HG03442 (cell line): ENCODE results near the gene RTCA.
"Not testable (repeated sequence)": the region's sequence is repeated elsewhere in the genome, so short reads cannot be mapped to it uniquely, and the experiment has no call there.

Source experiments
- ATAC-seq: cut with Tn5 transposase; IDR thresholded peaks from one replicate; pipeline ENCODE4 v1.9.1; 2021; ENCODE audit warnings: mild to moderate bottlenecking, moderate library complexity; ENCODE audit not compliant: unreplicated experiment

Gene RTCA

DNA sequence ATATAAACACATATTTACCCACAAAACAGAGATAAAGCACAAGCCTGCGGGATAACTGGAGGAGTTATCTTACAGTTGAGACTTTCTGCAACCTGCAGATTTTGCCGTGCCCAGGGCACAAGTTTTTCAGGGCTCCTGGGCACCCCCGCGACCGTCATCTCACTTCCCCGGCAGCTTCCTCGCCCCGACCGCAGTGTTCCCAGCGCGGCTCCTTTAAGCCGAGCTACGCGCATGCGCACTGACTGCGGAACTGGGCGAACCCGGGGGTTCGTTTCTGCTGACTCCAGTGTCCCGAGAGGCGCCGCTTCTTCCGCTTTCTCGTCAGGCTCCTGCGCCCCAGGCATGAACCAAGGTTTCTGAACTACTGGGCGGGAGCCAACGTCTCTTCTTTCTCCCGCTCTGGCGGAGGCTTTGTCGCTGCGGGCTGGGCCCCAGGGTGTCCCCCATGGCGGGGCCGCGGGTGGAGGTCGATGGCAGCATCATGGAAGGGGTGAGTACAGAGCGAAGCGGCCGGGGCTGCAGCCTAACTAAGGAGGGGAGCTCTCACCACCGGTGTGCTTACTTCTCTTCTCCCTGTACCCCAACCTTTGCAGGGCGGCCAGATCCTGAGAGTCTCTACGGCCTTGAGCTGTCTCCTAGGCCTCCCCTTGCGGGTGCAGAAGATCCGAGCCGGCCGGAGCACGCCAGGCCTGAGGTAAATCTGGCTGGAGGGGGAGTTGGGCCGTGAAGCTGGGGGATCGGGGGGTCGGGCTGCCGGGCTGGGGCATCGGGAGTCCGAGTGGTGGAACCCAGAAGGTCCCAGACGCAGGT lies at the start of gene RTCA:
Gene RTCA, plus strand, starts transcription at position 286 of the 810 bp plus-strand sequence. Its CDS starts 160 bp downstream, at position 446.
- ATAC-seq, result peak; percentile 96

DNA sequence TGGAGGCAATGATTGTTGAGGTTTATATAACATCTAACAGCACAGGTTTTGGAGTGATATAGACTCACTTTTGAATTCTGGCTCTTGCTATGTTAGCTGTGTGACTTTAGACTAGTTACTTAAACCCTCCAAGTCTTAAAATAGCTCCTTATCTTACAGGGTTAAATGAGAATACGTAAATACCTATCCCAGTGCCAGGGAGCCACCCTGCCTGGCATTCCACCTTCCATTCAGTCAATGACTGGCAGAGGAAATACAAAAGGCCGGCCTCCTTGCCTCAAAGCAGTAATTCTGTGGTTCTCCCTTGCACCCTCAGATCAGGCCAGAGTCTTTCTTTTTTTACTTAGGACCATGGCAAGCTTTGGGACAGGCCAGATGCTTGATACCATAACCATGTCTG lies 48.2 kb upstream of the RTCA start:
- ATAC-seq, result no peak

DNA sequence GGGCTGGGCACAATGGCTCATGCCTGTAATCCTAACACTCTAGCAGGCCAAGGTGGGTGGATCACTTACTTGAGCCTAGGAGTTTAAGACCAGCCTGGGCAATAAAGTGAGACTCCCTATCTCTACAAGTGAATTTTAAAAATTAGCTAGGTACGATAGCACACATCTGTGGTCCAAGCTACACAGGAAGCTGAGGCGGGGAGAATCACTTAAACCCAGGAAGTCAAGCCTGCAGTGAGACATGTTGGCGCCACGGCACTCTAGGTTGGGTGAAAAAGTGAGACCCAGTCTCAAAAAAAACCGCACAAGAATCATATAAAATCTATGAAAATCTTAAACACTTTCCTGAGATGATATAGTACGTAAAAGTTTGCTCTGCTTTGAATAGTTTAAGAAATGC lies 46.6 kb upstream of the RTCA start:
- ATAC-seq, result no peak

DNA sequence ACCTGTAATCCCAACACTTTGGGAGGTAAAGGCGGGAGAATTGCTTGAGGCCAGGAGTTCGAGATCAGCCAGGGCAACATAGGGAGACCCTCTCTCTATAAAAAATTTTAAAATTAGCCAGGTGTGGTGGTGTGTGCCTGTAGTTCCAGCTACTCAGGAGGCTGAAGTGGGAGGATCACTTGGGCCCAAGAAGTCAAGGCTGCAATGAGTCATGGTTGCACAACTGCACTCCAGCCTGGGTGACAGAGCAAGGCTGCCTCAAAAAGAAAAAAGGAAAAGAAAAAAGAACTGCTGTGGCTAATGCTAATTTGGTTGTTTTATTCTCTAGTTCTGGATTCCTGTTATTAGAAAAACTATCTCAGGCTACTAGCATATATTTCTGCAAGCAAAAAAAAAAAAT lies 46.1 kb upstream of the RTCA start:
- ATAC-seq, result no peak

DNA sequence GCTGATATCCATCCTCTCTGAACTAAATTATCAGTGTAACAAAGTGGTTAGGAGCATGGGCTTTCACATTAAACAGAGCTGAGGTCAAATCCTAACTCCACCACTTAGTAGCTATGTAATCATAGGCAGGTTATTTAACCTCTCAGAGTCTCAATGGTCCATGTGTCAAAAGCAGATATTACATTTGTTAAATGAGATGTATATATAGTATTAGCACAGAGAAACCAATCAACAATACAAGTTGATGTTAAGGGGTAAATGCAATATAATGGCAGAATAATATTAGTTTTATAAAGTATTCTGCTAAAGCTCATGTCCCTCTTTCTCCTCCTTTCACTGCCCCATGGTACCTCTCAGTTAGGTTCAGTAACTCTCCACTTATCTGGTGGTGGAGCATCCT lies 43.6 kb upstream of the RTCA start:
- ATAC-seq, result no peak

DNA sequence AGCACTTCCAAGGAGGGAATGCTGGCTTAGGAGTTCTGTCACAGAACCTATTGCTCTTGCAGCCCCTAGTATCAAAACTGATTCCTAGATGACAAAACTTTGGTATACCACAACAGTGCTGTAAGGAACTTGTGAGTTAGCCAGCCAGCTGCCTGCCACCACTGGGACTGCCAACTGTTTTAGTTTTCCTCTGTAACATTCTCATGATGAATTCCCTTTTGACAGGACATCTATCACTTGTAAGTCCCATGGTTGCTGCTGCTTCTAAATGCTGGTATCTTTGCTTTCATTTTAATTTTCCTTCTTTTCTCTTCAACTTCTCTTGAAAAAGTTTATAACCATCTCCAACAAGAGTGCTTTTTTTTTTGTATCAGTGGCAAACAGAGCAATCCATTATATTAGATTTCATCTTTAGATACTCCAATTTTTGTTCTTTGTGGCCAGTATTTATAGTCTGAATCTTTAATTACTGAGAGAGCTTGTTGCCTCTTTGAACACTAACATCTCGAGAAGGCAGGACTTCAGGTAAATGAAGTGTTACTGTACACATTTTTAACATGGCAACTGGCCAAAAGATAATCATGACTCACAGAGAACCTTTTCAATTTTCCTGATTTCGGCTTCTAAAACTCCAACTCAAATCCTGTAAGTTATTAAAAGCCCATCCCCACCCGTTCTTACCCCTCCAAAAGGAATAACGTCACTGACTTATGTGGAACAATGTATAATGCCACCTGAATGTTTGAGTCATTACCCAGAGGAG lies 36.2 kb upstream of the RTCA start:
- no peak for ATAC-seq

DNA sequence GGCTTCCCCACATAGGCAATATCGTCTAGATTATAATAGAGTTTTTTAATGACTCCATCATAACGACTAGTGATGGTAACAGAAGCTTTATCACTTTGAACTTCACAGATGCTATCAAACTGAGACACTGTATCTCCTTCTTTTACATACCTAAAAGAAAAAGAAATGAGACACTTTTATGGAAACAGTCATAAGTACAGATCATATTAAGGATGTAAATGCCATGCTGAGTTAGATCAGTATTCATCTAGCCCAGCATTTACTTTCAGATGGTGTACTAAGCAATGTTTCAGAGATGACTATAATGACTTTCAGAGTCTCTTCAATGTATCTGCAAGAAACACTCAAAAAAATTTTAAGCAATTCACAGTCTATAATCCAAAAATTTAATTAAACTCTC lies 35.3 kb upstream of the RTCA start:
- ATAC-seq, result no peak

DNA sequence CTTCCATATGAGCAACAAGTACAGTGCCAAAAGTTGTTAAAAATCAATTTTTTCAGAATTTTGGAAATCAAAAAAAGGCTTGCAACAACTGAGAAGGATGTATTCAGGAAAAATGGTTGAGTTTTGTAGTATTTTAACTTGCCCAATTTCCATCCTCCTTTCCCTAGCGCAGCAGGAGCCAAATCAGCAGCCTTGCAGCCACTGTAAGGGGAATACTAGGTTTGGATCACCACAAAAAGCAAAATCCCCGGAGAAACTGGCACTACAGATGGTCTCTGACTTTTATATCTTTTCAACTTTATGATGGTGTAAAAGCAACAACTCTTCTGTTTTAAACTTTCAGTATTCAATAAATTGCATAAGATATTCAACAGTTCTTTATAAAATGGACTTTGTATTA lies 34.3 kb upstream of the RTCA start:
- ATAC-seq, result no peak

DNA sequence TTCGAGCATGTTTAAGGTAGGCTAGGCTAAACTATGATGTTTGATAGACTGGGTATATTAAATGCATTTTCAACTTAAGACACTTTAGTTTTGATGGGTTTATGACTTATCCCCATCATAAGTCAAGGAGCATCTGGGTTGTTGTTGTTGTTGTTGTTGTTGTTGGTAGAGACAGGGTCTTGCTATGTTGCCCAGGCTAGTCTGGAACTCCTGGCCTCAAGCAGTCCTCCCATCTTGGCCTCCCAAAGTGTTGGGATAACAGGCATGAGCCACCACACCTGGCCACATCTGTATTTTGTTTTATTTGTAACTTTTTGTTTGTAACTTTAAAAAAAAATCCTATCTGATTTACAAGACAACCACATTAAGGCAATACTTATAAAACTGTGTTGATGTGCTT lies 33.9 kb upstream of the RTCA start:
- ATAC-seq, result no peak

DNA sequence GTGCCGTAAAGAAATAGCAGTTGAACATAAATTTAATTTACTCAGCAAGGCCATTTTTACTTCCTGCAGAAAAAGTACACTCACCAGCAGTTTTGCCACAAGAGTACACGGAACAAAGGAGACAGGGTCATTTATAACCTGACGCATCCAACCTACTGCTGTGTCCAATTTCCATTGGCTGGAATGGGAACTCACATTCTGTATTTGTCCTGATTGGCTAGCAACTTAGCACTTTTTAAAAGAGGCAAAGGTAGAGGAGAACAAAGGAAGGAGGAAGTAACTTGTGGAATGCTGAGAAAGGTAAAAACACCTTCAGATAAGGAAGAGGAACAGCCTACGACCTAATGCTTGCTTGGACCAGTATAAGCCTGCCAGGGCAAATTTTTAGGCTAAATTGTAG lies 32.5 kb upstream of the RTCA start:
- ATAC-seq, result not testable (repeated sequence)

DNA sequence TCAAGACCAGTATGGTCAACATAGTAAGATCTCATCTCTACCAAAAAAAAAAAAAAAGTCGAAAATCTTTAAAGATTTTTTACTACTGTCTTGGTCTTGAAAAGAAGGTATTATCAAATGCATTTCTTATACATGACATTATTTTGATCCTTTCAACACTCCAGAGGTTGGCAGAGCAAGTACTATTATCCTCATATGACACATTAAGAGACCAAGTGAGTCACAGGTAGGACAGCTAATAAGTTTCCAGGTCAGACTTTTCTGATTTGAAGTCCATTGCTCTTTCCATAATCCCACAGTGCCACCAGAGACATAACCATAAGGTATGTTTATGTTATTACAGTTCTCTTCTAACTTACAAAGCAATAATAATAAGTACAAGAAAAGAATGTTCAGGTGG lies 31.6 kb upstream of the RTCA start:
- no peak for ATAC-seq

DNA sequence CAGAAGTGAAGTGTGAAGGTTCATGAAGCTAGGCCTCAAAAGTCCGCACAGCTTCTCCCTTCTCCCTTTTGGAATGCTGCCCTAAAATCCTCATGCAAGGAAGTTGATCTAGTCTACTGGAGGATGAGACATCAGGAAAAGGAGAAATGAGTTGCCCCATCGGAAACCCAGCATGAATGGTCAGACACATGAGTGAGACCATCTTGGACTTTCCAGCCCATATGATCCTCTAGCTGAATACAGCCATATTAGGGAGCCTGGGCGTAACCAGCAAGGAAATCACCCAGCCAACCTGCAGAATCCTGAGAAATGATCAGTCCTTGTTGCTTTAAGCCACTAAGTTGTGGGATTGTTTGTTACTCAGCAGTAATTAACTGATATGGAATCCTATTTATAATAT lies 28.9 kb upstream of the RTCA start:
- ATAC-seq, result no peak

DNA sequence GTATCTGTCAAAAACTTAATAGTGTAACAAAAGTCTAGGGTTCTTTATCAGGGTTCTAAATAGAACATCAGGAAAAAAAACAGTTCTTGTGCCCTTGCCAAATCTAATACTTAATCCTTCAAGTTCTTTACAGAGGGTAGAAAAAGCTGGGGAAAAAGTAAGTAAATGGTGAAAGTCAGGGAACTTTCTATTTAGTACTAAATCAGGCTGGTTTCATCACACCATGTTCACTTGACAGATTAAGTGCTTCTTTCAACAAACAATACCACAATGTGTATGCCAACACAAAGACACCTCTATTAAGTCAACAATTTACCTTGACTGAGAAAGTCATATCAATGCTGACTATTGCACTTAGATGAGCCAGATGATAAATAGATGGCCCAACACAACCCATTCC lies 26.1 kb upstream of the RTCA start:
- ATAC-seq, result no peak

DNA sequence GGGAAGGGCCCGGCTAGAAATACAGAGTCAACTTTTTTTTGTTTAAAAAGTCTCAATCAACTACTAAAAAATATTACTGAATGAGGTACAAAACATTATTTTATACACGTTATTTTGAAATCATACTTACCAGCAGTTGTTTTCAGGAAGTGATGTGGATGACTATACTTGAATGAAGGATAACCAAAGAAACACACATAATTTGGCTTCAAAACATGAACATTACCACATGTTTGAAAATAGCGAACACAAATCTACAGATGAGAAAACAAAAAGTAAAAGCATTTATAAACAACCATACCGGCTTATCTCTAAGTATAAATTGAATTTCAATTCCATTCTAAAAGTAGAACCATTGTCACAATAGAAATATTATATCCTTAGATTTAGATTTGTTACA lies 25.4 kb upstream of the RTCA start:
- ATAC-seq, result no peak

DNA sequence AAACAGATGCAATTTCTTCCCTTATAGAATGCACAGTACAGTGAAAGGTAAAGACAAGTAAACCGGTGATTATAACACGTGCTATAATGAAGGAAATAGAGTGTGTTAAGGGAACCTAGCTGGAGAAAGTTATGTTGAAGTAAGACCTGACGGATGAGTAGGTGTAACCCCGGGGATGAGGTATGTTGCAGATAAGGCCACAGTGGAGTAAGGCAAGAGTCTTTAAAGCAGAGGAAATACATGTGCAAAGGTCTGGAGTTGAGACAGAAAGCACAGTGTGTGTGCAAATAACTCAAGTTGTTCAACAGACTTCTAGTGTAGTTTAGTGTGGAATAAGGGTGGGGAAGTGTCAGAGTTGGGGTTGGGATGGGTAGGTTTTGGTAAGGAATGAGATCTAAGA lies 19.3 kb upstream of the RTCA start:
- ATAC-seq, result no peak

DNA sequence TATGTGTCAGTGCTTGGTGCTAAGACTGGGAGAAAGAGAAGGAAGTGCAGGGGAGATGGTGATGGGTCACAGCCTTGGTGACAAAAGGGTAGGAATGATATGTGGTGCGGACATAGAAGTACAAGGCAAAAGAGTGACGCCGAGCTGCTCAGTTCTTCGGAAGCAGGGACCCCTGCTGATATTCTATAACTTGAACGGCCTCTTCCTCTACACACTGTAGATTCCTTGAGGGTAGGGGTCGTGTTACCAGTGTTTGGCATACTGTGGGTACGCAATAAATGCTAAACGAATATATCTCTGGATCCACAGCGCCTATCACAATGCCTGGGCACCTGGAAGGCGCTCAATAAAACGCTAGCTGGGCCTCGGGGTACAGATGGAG lies 16.9 kb upstream of the RTCA start:
- no peak for ATAC-seq

DNA sequence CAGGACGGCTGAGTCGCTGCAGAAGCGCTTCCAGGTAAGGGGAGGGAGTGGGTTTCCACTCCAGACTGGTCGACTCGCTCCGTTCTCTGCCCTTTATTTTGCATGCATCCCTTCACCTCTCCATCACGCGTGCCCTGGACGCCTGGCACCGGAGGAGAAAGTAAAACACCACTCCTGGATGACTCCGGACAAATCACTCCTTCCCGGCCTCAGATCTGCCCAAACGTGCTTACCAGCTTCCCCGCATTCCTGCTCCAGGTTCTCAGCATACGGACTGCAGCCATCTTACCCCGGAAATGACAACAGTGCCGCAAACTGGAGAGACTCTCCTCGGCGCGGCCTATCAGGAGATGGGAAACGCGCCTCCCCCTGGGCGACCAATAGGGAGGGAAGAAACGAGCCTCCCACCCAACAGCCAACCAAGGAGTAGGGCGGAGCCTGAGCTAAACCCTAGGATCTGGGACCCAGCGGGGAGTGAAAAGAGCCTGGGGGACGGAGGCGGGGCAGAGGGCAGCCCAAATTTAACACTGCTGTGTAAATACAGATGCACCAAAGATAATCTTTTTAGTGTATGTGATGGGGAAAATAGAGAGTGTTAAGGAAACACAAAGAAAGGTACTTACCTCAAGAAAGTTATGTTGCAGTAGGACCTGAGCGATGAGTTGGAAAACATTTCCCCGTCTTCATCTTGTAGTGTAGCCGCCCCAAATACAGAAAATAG lies 16.3 kb upstream of the RTCA start, which contains the start of gene DBT:
Gene DBT, minus strand, starts transcription at position 298 of the 721 bp plus-strand sequence. Its CDS starts 14 bp downstream, at position 284.
- peak; percentile 100 for ATAC-seq

DNA sequence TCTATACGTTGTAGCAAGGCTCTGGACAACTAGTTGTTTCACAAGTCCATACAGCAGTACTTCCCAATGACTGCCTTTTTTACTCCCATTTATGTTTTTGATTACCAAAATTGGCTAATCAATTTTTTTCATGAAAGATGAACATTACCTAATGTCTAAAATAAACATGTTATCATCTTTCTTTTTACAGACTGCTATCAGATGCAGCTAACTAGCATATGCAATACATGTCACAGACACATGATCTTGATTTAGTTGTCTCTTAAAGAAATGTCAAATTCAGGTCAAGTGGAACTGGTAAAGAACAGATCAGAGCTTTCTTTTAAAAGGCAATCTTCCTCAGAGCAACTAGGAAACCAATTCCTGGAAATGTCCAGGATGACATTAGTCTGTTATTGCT lies 15.8 kb upstream of the RTCA start:
- ATAC-seq, result no peak

DNA sequence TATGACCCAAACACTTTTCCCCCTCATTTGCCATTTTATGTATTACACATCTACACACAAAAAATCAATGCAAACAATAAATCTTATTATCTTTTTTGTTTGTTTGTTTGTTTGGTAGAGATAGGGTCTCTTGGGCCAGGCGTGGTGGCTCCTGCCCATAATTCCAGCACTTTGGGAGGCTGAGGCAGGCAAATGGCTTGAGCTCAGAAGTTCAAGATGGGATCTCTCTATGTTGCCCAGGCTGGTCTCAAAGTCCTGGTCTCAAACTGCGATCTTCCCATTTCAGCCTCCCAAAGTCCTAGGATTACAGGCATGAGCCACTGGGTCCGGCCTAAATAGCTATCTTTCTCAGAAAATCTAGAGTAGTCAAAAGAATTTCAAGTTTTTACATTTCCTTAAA lies 15.2 kb upstream of the RTCA start:
- ATAC-seq, result no peak

DNA sequence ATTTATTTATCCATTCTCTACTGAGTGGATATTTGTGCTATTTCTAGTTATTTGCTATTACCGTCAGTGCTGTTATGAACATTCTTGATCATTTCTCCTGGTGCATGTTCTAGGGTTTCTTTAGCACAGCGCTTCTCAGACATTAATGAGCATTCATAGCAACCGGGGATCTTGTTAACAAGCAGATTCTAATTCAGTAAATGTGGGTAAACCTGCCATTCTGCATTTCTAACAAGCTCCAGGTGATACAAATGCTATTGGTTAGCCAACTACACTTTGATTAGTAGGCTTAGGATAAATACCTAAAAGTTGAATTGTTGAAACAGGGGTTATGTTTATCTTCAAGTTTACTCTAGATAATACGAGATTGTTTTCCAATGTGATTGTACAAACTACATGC lies 13.1 kb upstream of the RTCA start:
- ATAC-seq, result no peak

DNA sequence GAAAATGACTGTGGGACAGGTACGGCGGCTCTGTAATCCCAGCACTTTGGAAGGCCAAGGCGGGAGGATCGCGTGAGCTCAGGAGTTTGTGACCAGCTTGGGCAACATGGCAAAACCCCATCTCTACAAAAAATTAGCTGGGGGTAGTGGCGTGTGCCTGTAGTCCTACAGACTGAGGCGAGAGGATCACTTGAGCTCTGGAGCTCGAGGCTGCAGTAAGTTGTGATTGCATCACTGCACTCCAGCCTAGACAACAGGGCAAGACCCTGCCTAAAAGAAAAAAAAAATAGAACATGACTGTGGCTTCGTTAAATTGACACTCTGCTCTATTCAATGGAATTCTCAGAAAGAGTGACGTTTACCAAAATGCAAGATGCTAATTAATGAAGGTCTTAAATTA lies 12.5 kb upstream of the RTCA start:
- ATAC-seq, result no peak

DNA sequence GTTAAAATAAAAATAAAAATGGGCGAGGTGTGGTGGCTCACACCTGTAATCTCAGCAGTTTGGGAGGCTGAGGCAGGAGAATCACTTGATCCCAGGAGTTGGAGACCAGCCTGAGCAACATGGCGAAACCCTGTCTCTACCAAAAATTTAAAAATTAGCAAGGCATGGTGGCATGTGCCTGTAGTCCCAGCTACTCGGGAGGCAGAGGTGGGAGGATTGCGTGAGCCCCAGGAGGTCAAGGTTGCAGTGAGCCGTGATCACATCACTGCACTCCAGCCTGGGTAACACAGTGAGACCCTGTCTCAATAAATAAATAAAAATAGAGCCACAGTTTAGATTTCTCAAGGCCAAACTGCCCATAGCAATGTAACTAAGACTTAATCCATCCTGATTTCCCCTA lies 9.7 kb upstream of the RTCA start:
- not testable (repeated sequence) for ATAC-seq
